NOMO-1 (cell line): Measurements from ENCODE around the gene FANCB.

Experiments
- DNase-seq, 2 experiments: peaks; one replicate each; lab custom pipeline; 2025; ENCODE audit not compliant: unreplicated experiment in 2 of 2; lab: John Stamatoyannopoulos, UW

The FANCB gene

GRCh38 chrX:14872851-14873675, at the start of gene FANCB, which contains the start of gene MOSPD2:
FANCB (minus strand) TSS chrX:14873069; CDS start chrX:14865510, 7,559 bp downstream.
MOSPD2 (plus strand) TSS chrX:14873421; CDS start chrX:14873529, 108 bp downstream.
- peak; percentile 82 to 96 for DNase-seq

- no peak for DNase-seq
Observed at GRCh38 chrX:14922437-14922836, 49.6 kb upstream of the FANCB start.

GRCh38 chrX:14920196-14920595, 47.3 kb upstream of the FANCB start:
- no peak for DNase-seq

DNA sequence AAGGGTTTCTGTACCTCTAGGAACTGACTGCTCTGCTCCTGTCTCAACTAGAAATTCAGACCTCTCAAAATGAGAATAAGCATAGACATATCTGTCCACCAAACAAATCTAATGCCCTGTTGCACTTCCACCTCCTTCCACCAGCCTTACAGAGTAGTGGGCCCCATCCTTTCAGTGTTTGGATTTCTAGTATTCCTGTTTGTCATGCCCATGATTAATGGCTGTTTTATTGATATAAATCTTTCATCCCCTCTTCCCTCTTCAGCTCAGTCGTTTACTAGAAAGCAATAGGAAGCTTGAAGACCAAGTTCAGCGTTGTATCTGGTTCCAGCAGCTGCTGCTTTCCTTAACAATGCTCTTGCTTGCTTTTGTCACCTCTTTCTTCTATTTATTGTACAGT, 46.5 kb upstream of the FANCB start:
- no peak for DNase-seq

DNA sequence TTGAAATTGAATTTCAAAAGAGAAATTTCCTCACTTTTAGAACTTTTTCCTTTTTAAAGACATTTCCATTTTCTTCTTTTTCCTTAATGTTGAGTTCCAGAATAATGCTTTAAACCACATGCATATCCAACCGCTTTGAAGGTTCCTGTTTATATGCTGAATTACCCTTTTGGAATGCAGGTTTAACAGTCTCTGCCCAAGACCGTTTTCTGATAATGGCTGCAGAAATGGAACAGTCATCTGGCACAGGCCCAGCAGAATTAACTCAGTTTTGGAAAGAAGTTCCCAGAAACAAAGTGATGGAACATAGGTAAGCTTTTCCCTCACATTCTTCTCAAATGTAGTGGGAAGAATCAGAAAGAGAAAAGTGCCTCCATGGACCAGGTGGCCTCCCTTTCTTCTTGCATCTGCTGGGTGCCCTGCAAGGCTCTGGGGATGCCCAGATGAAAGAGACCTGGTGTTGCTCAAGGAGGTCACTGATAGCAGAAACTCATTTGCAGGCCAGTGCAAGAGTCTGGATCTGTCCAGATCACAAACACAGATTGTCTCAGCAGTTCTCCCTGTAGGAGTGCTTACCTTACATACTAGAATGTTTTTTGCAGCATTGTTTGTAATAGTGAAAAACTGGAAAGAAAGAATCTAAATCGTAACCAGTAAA, 43.3 kb upstream of the FANCB start:
- DNase-seq: no peak

GRCh38 chrX:14915596-14915995, 42.7 kb upstream of the FANCB start:
- DNase-seq: no peak

DNA sequence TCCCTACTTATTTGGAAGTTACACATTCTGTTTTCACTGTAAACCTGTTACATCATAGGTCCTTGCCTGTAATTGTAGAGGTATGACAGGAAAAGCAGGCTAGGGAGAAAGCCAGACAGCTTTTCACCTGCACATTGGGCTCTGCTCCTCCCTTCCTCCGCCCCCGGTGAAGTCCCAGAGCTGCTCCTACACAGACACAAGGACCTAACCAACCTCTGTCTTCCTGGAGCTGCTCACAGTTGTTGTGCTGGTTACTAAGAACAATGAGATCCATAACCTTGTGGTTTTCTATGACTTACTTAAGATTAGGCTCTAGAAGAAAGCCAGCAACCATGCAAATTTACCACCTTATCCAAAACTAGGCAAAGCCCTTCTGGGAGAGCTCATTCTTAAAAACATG, 40.4 kb upstream of the FANCB start:
- no peak for DNase-seq

GRCh38 chrX:14903891-14904290, 31.0 kb upstream of the FANCB start:
- no peak for DNase-seq

GRCh38 chrX:14902537-14902936, 29.7 kb upstream of the FANCB start:
- DNase-seq: no peak

- no peak for DNase-seq
Observed at GRCh38 chrX:14899607-14900006, 26.7 kb upstream of the FANCB start.

- DNase-seq: no peak
Observed at GRCh38 chrX:14897042-14897441, 24.2 kb upstream of the FANCB start.

GRCh38 chrX:14896273-14896672, 23.4 kb upstream of the FANCB start:
- DNase-seq: no peak

DNA sequence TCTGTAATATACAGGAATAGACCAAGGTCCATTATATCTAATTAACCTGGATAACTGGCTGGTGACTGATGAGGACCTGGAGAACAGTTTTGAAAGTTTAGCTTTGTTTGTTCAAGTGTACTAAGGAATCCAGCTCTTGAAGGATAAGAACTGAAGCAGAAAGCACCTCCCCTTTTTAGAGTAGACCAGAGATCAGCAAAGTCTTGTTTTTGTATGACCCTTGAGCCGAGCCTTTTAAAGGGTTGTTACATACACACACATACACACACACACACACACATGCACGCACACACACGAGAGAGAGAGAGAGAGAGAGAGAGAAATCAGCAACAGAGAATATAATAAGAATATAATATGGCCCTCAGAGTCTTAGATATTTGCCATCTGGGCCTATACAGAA, 13.4 kb upstream of the FANCB start:
- DNase-seq: no peak

- no peak for DNase-seq
Observed at GRCh38 chrX:14884714-14885113, 11.8 kb upstream of the FANCB start.

DNA sequence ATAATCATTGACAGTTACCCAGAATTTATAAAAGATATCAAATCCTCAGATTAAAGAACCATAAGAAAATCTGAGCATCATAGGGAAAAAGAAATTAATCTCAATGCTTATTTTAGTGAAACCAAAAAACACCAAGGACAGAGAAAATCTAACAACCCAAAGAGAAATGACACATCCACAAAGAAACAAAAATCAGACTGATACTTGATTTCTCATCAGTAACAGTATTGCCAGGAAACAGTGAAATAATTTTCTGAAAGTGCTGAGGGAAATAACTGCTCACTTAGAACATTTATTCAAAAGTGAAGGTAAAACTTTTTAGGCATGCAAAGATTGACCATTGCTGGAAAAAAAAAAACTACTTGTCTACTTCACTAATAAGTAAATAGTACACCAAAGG, 11.0 kb upstream of the FANCB start:
- no peak for DNase-seq

DNA sequence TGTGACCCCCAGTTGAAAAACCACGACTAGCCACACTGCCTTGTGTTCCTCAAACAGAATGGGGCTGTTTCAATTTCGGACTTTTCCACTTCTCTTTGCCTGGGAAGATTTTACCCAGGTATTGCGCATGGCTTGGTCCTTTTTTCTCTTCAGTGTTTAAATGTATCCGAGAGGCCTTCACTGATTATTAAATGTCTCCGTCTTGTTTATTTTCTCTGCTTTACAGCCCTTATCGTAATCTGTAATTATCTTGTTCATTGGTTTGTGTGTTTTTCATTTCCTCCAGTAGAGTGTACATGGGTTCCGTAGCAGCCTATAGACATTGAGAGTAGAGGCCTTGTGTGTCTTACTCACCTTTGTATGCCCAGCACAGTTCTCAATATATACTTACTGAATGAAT, 2.8 kb upstream of the FANCB start:
- DNase-seq: peak in 1 of 2 experiments; percentile 9

- DNase-seq: no peak
Observed at GRCh38 chrX:14873676-14874049, 794 bp upstream of the FANCB start.

- no peak for DNase-seq
Observed at GRCh38 chrX:14872355-14872754, 514 bp downstream of the FANCB start.

DNA sequence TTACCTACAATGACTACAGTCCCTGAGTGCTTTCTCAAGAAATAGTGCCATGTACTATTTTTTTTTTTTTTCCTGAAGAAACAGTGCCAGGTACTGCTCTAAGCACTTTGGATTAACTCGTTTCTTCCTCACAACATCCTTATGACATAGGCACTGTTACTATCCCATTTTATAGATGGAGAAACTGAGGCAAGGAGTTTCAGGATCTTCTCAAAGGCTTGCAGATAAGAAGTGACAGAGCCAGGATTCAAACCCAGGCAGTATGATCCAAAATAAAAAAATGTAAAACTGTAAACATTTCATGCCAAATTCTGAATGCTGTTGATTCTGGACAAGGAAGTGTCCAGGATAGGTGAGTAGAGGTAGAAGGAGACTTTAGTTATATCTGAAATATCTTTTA, 1.1 kb downstream of the FANCB start:
- DNase-seq: no peak

DNA sequence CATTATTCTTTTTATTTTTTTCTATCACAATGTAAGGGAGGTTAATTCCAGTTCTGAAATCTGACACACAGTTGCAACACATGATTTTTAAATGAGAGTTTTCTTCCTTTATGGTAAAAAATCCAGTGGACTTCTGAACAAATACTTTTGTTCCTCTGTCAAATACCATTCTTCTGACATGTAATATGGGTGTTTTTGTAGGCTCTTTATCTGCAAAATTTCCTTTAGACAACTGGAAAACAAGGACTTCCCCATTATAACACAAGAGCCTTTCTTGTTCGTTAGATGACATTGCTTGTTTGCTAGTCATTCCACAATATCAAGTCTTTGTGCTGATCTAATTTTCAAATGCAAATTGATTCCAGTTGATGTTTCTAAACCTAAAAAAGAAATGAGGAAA, 7.7 kb downstream of the FANCB start:
- DNase-seq: no peak

GRCh38 chrX:14864631-14865030, 8.2 kb downstream of the FANCB start:
- no peak for DNase-seq

GRCh38 chrX:14851526-14851925, 21.3 kb downstream of the FANCB start:
- peak in 1 of 2 experiments; percentile 23 for DNase-seq
